ENCODE results near the gene MRPL2. TPM values are rescaled to one million over a fixed set of nuclear protein-coding genes. Genes with fewer than 3 reads are reported as not detected.

The MRPL2 gene
- total RNA-seq, 1 donor from 2014 or later: 16.9 TPM

- no peak for TF ChIP-seq CTCF (conservative IDR thresholded peaks at IDR 0.05; ENCODE audit: low read depth, low read length)
- peak overlapping the region; percentile 90 for H3K4me3 ChIP-seq (ENCODE audit: low read depth, low read length)
- DNase-seq (ENCODE audit: low read depth): no peak
Measured at GRCh38 chr6:43060034-43060754, 960 bp upstream of the MRPL2 start.

GRCh38 chr6:43058531-43058930 is 703 bp downstream of the MRPL2 start:
- no peak for DNase-seq (ENCODE audit: low read depth)
- peak overlapping the region; percentile 90 for H3K4me3 ChIP-seq (ENCODE audit: low read depth, low read length)
- no peak for TF ChIP-seq CTCF (conservative IDR thresholded peaks at IDR 0.05; ENCODE audit: low read depth, low read length)

- no peak for TF ChIP-seq CTCF (conservative IDR thresholded peaks at IDR 0.05; ENCODE audit: low read depth, low read length)
- no peak overlapping the region for H3K4me3 ChIP-seq (ENCODE audit: low read depth, low read length)
Measured at GRCh38 chr6:43055966-43056365, 3.3 kb downstream of the MRPL2 start.

GRCh38 chr6:43054206-43054943 is 4.9 kb downstream of the MRPL2 start:
- H3K4me3 ChIP-seq (ENCODE audit: low read depth, low read length): peak overlapping the region; percentile 72
- DNase-seq (ENCODE audit: low read depth): no peak
- no peak for TF ChIP-seq CTCF (conservative IDR thresholded peaks at IDR 0.05; ENCODE audit: low read depth, low read length)

More at GRCh38 chr6:43055966-43056365, 3.3 kb downstream of the MRPL2 start:
- DNase-seq (ENCODE audit: low read depth): no peak

- no peak for DNase-seq (ENCODE audit: low read depth)
- H3K4me3 ChIP-seq (ENCODE audit: low read depth, low read length): peak within 1 kb of the TSS; percentile 72
- no peak for TF ChIP-seq CTCF (conservative IDR thresholded peaks at IDR 0.05; ENCODE audit: low read depth, low read length)
Measured at GRCh38 chr6:43053545-43054205, 5.6 kb downstream of the MRPL2 start, which contains the start of gene CUL7. TSS of gene CUL7 (minus strand) at chr6:43053851. CDS start at chr6:43052788, 1,063 bp downstream.

- no peak for DNase-seq (ENCODE audit: low read depth)
- peak overlapping the region; percentile 72 for H3K4me3 ChIP-seq (ENCODE audit: low read depth, low read length)
- TF ChIP-seq CTCF (conservative IDR thresholded peaks at IDR 0.05; ENCODE audit: low read depth, low read length): no peak
Measured at GRCh38 chr6:43052842-43053544, 6.2 kb downstream of the MRPL2 start.
